ENCODE data around the gene CATSPERZ.

Gene CATSPERZ

GRCh38 chr11:64264371-64264852, 35.7 kb upstream of the CATSPERZ start:
- no peak for DNase-seq

GRCh38 chr11:64265176-64266160, 34.7 kb upstream of the CATSPERZ start:
- no peak for DNase-seq

GRCh38 chr11:64266339-64266738, 33.8 kb upstream of the CATSPERZ start:
- no peak for DNase-seq

GRCh38 chr11:64267207-64267945, 32.8 kb upstream of the CATSPERZ start:
- no peak for DNase-seq

- peak; percentile 65 for DNase-seq
Observed at GRCh38 chr11:64268025-64268892, 31.9 kb upstream of the CATSPERZ start.

GRCh38 chr11:64268893-64269539, 31.1 kb upstream of the CATSPERZ start:
- no peak for DNase-seq

GRCh38 chr11:64269540-64270220, 30.5 kb upstream of the CATSPERZ start:
- DNase-seq, result peak; percentile 100

- DNase-seq, result no peak
Observed at GRCh38 chr11:64275031-64275800, 24.9 kb upstream of the CATSPERZ start.

GRCh38 chr11:64275841-64276240, 24.3 kb upstream of the CATSPERZ start:
- no peak for DNase-seq

- no peak for DNase-seq
Observed at GRCh38 chr11:64276653-64277431, 23.3 kb upstream of the CATSPERZ start.

- DNase-seq, result no peak
Observed at GRCh38 chr11:64278576-64279190, 21.5 kb upstream of the CATSPERZ start.

- no peak for DNase-seq
Observed at GRCh38 chr11:64281957-64282770, 18.0 kb upstream of the CATSPERZ start.

GRCh38 chr11:64283092-64283491, 17.1 kb upstream of the CATSPERZ start:
- no peak for DNase-seq

GRCh38 chr11:64284048-64284961, 15.9 kb upstream of the CATSPERZ start, which contains the start of gene BAD:
Gene BAD (minus strand): TSS chr11:64284665. CDS start chr11:64284368, 297 bp downstream.
- DNase-seq, result peak; percentile 90

GRCh38 chr11:64284962-64285884, 14.9 kb upstream of the CATSPERZ start, which contains the start of gene GPR137:
Gene GPR137 (plus strand): TSS chr11:64285848. CDS start chr11:64286525, 677 bp downstream.
- DNase-seq, result peak; percentile 74
